Measurements from ENCODE around the gene CENPB.
"Not testable (repeated sequence)": the region's sequence is repeated elsewhere in the genome, so short reads cannot be mapped to it uniquely, and the experiment has no call there.

CENPB gene

GRCh38 chr20:3800256-3800877 lies 13.8 kb upstream of the CENPB start:
- H3K27me3 Mint-ChIP-seq, result no peaks in the 10 kb centered on the region
- no peak for ATAC-seq
- no peaks in the 10 kb centered on the region for H3K9me3 Mint-ChIP-seq
- no peak for DNase-seq
- H3K4me3 Mint-ChIP-seq, result no peak overlapping the region
- H3K4me1 Mint-ChIP-seq, result peaks cover 82% of the 10 kb centered on the region
- H3K27ac Mint-ChIP-seq, result no peak overlapping the region

- no peak for DNase-seq
Measured at GRCh38 chr20:3798908-3799248, 12.3 kb upstream of the CENPB start.

GRCh38 chr20:3798373-3798768 lies 11.8 kb upstream of the CENPB start:
- Mint-ChIP-seq H3K4me3 (peak overlapping the region; percentile 86 to 93), H3K27me3 (no peaks in the 10 kb centered on the region), H3K27ac (peak overlapping the region in 1 of 2 donors; percentile 80), H3K9me3 (no peaks in the 10 kb centered on the region), H3K4me1 (peaks cover 70% of the 10 kb centered on the region)
- DNase-seq (no peak), ATAC-seq (no peak)

More at GRCh38 chr20:3798908-3799248, 12.3 kb upstream of the CENPB start:
- peaks cover 73% of the 10 kb centered on the region for H3K4me1 Mint-ChIP-seq
- H3K27ac Mint-ChIP-seq, result peak overlapping the region in 1 of 2 donors; percentile 85
- H3K27me3 Mint-ChIP-seq, result no peaks in the 10 kb centered on the region
- peak overlapping the region; percentile 86 to 93 for H3K4me3 Mint-ChIP-seq
- no peaks in the 10 kb centered on the region for H3K9me3 Mint-ChIP-seq
- no peak for ATAC-seq

- Mint-ChIP-seq H3K27ac (peak overlapping the region; percentile 89 to 90), H3K27me3 (no peaks in the 10 kb centered on the region), H3K4me3 (peak overlapping the region; percentile 86 to 93), H3K4me1 (peaks cover 67% of the 10 kb centered on the region), H3K9me3 (no peaks in the 10 kb centered on the region)
- ATAC-seq, result peak; percentile 55
- DNase-seq, result peak in 1 of 2 donors; percentile 66
Measured at GRCh38 chr20:3797592-3798372, 11.2 kb upstream of the CENPB start.

- ATAC-seq, result no peak
- no peak for DNase-seq
Measured at GRCh38 chr20:3797226-3797545, 10.6 kb upstream of the CENPB start.

GRCh38 chr20:3796477-3797225 lies 10.1 kb upstream of the CENPB start:
- no peaks in the 10 kb centered on the region for H3K27me3 Mint-ChIP-seq
- H3K9me3 Mint-ChIP-seq, result no peaks in the 10 kb centered on the region
- DNase-seq, result peak in 1 of 2 donors; percentile 28
- peak overlapping the region; percentile 57 to 89 for H3K27ac Mint-ChIP-seq
- ATAC-seq, result peak; percentile 1
- peaks cover 60% of the 10 kb centered on the region for H3K4me1 Mint-ChIP-seq
- H3K4me3 Mint-ChIP-seq, result peak overlapping the region; percentile 86 to 93

More at GRCh38 chr20:3797226-3797545, 10.6 kb upstream of the CENPB start:
- Mint-ChIP-seq H3K4me3 (peak overlapping the region; percentile 86 to 93), H3K4me1 (peaks cover 61% of the 10 kb centered on the region), H3K27me3 (no peaks in the 10 kb centered on the region), H3K27ac (peak overlapping the region; percentile 89 to 90), H3K9me3 (no peaks in the 10 kb centered on the region)

- Mint-ChIP-seq H3K9me3 (no peaks in the 10 kb centered on the region), H3K4me3 (peak within 1 kb of the TSS; percentile 86 to 93)
Measured at GRCh38 chr20:3795511-3796468, 9.2 kb upstream of the CENPB start, which contains the start of gene CDC25B. Gene CDC25B, plus strand, starts transcription at chr20:3796310. Its CDS starts 222 bp downstream, at chr20:3796532.

GRCh38 chr20:3794701-3795420 lies 8.3 kb upstream of the CENPB start:
- no peaks in the 10 kb centered on the region for H3K27me3 Mint-ChIP-seq
- peak overlapping the region; percentile 86 to 93 for H3K4me3 Mint-ChIP-seq
- ATAC-seq, result no peak
- peak overlapping the region in 1 of 2 donors; percentile 98 for H3K27ac Mint-ChIP-seq
- peaks cover 43% of the 10 kb centered on the region for H3K4me1 Mint-ChIP-seq
- H3K9me3 Mint-ChIP-seq, result no peaks in the 10 kb centered on the region
- no peak for DNase-seq

More at GRCh38 chr20:3795511-3796468, 9.2 kb upstream of the CENPB start, which contains the start of gene CDC25B:
- peak within 1 kb of the TSS; percentile 97 to 98 for H3K27ac Mint-ChIP-seq
- no peaks in the 10 kb centered on the region for H3K27me3 Mint-ChIP-seq
- peaks cover 52% of the 10 kb centered on the region for H3K4me1 Mint-ChIP-seq
- peak; percentile 87 to 90 for DNase-seq
- ATAC-seq, result peak; percentile 84

GRCh38 chr20:3794168-3794567 lies 7.6 kb upstream of the CENPB start:
- not testable (repeated sequence) for H3K27me3 Mint-ChIP-seq, DNase-seq, ATAC-seq, H3K27ac Mint-ChIP-seq, H3K9me3 Mint-ChIP-seq
- Mint-ChIP-seq H3K4me1 (peaks cover 38% of the 10 kb centered on the region), H3K4me3 (peak overlapping the region in 1 of 2 donors; percentile 19)

GRCh38 chr20:3789201-3789600 lies 2.7 kb upstream of the CENPB start:
- not testable (repeated sequence) for ATAC-seq

GRCh38 chr20:3788685-3789155 lies 2.2 kb upstream of the CENPB start:
- DNase-seq (no peak), ATAC-seq (no peak)
- no peaks in the 10 kb centered on the region for H3K27me3 Mint-ChIP-seq
- H3K4me3 Mint-ChIP-seq, result no peak overlapping the region
- no peak overlapping the region for H3K27ac Mint-ChIP-seq
- H3K4me1 Mint-ChIP-seq, result peaks cover 37% of the 10 kb centered on the region
- no peaks in the 10 kb centered on the region for H3K9me3 Mint-ChIP-seq

More at GRCh38 chr20:3789201-3789600, 2.7 kb upstream of the CENPB start:
- not testable (repeated sequence) for H3K9me3 Mint-ChIP-seq, DNase-seq, H3K27ac Mint-ChIP-seq, H3K4me3 Mint-ChIP-seq, H3K27me3 Mint-ChIP-seq
- peaks cover 32% of the 10 kb centered on the region for H3K4me1 Mint-ChIP-seq

- DNase-seq, result no peak
- H3K4me1 Mint-ChIP-seq, result peaks cover 49% of the 10 kb centered on the region
- ATAC-seq, result no peak
- no peak overlapping the region for H3K27ac Mint-ChIP-seq
- H3K9me3 Mint-ChIP-seq, result no peaks in the 10 kb centered on the region
- peak overlapping the region; percentile 44 to 69 for H3K4me3 Mint-ChIP-seq
- H3K27me3 Mint-ChIP-seq, result no peaks in the 10 kb centered on the region
Measured at GRCh38 chr20:3787324-3788014, 929 bp upstream of the CENPB start.

- H3K4me3 Mint-ChIP-seq, result peak overlapping the region; percentile 78 to 83
- ATAC-seq (peak; percentile 54), DNase-seq (peak in 1 of 2 donors; percentile 54)
- H3K4me1 Mint-ChIP-seq, result peaks cover 63% of the 10 kb centered on the region
- H3K27ac Mint-ChIP-seq, result peak overlapping the region in 1 of 2 donors; percentile 54
- H3K9me3 Mint-ChIP-seq, result no peaks in the 10 kb centered on the region
- no peaks in the 10 kb centered on the region for H3K27me3 Mint-ChIP-seq
Measured at GRCh38 chr20:3786126-3786484, 435 bp downstream of the CENPB start.
